ENCODE data around the gene KRT4.

DNA sequence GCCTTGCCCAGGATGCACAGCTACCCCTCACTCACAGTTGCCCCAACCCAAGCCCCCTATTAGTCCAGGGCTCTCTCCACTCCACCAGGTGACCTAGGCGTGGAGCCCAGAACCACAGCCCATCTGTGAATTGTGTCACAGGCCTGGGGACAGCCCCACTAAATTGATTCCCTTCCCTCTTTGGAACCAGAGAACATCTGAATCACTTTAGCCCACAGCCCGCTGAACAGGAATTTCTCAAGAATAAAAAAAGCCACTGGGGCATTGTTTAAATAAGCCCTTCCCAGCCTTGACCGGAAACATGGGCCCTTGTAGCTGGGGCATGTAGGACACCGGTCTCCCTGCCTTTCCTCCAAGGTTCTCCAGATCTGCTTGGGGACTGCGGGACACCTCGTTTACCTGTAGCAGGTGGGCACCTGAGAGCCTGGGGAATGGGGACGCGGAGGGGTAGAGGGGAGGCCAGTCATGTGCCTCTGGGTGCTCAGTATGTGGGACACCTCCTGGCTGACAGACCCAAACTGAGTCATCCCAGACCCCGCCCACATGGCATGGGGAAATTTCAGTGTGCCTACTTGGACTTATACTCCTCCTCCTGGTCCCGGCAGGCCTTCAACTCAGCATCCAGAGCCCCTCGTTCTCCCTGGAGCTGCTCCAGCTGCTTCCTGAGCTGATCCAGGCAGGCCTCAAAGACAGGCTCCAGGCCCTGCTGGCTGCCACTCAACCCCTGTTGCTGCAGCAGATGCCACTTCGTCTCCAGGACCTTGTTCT lies 33.6 kb upstream of the KRT4 start:
- no peak for TF ChIP-seq NFRKB (IDR thresholded peaks at IDR 0.05)
- TF ChIP-seq LEF1 (IDR thresholded peaks at IDR 0.05; ENCODE audit: borderline replicate concordance) = no peak
- TF ChIP-seq SP1 (IDR thresholded peaks at IDR 0.05) = no peak
- no peak for TF ChIP-seq SUZ12 (IDR thresholded peaks at IDR 0.05)
- TF ChIP-seq ELF4 (IDR thresholded peaks at IDR 0.05) = no peak
- TF ChIP-seq BHLHE40 (IDR thresholded peaks at IDR 0.05; ENCODE audit: borderline replicate concordance) = no peak

Measured in HEK293T (cell line).